GM12878 (cell line): Measurements from ENCODE around the gene LRP1. TPM values are rescaled to one million over a fixed set of nuclear protein-coding genes. Genes with fewer than 3 reads are reported as not detected.

Experiments used
- ATF3 ChIP-seq: IDR thresholded peaks from 2 replicates; pipeline ENCODE4 v1.6.1; 2011; ENCODE audit warnings: low read depth, mild to moderate bottlenecking, low read length, moderate library complexity, borderline replicate concordance; ENCODE audit errors: extremely low read depth
- BCLAF1 ChIP-seq: fragments of 450-650 bp; IDR thresholded peaks from 2 replicates; pipeline ENCODE4 v1.6.1; 2017; ENCODE audit warnings: antibody characterized with exemption, mild to moderate bottlenecking, moderate library complexity
- BMI1 ChIP-seq: fragments of 450-650 bp; IDR thresholded peaks from 2 replicates; pipeline ENCODE4 v1.6.1; 2016; ENCODE audit warnings: mild to moderate bottlenecking, moderate library complexity, borderline replicate concordance
- CBFB ChIP-seq: IDR thresholded peaks from 2 replicates; pipeline ENCODE4 v1.6.1; 2016; ENCODE audit warnings: antibody characterized with exemption, low read depth
- FOXK2 ChIP-seq: fragments of 450-650 bp; IDR thresholded peaks from 2 replicates; pipeline ENCODE4 v1.6.1; 2017; ENCODE audit warnings: mild to moderate bottlenecking, moderate library complexity
- NFYB ChIP-seq: IDR thresholded peaks from 2 replicates; pipeline ENCODE4 v1.6.1; 2011; ENCODE audit warnings: low read depth, mild to moderate bottlenecking, low read length, improper control_type of control experiment, moderate library complexity; ENCODE audit not compliant: insufficient read depth
- NR2F1 ChIP-seq: fragments of 450-650 bp; conservative IDR thresholded peaks from 2 replicates; pipeline ENCODE4 v1.6.1; 2017; ENCODE audit warnings: mild to moderate bottlenecking
- PBX3 ChIP-seq: IDR thresholded peaks from 2 replicates; pipeline ENCODE4 v1.6.1; 2011; ENCODE audit warnings: mild to moderate bottlenecking, low read depth, low read length, moderate library complexity; ENCODE audit not compliant: insufficient replicate concordance
- PML ChIP-seq: IDR thresholded peaks from 2 replicates; pipeline ENCODE4 v1.6.1; 2012; ENCODE audit warnings: low read length, inconsistent platforms
- POLR2A ChIP-seq: IDR thresholded peaks from 2 replicates; pipeline ENCODE4 v1.6.1; 2011; ENCODE audit warnings: low read depth, mild to moderate bottlenecking, low read length
- STAT1 ChIP-seq: fragments of 450-650 bp; conservative IDR thresholded peaks from 2 replicates; pipeline ENCODE4 v1.6.1; 2014; ENCODE audit warnings: antibody characterized with exemption, mild to moderate bottlenecking
- STAT3 ChIP-seq: IDR thresholded peaks from 2 replicates; pipeline ENCODE4 v1.6.1; 2011; ENCODE audit warnings: low read depth, low read length, improper control_type of control experiment
- SUPT20H ChIP-seq: IDR thresholded peaks from 2 replicates; pipeline ENCODE4 v1.6.1; 2011; ENCODE audit warnings: low read depth, mild to moderate bottlenecking, low read length, moderate library complexity, borderline replicate concordance; ENCODE audit not compliant: control insufficient read depth
- TARDBP ChIP-seq: IDR thresholded peaks from 2 replicates; pipeline ENCODE4 v1.6.1; 2016; ENCODE audit warnings: borderline replicate concordance
- TCF12 ChIP-seq: IDR thresholded peaks from 2 replicates; pipeline ENCODE4 v1.6.1; 2011; ENCODE audit warnings: low read depth, mild to moderate bottlenecking, low read length
- USF1 ChIP-seq: IDR thresholded peaks from 2 replicates; pipeline ENCODE4 v1.6.1; 2011; ENCODE audit warnings: borderline replicate concordance, low read depth, mild to moderate bottlenecking, moderate library complexity, mixed read lengths, low read length; ENCODE audit not compliant: insufficient read depth; ENCODE audit errors: extremely low read length
- ZBTB33 ChIP-seq: fragments of 450-650 bp; IDR thresholded peaks from 2 replicates; pipeline ENCODE4 v1.6.1; 2017; ENCODE audit warnings: mild to moderate bottlenecking
- ZBTB40 ChIP-seq: fragments of 450-650 bp; IDR thresholded peaks from 2 replicates; pipeline ENCODE4 v1.6.1; 2016; ENCODE audit warnings: mild to moderate bottlenecking, moderate library complexity, borderline replicate concordance
- ZNF622 ChIP-seq: fragments of 450-650 bp; IDR thresholded peaks from 2 replicates; pipeline ENCODE4 v1.6.1; 2017; ENCODE audit warnings: mild to moderate bottlenecking, inconsistent platforms
- polyA plus RNA-seq, 11 experiments: library from polyadenylated mRNA; depleted of rRNA in 4 of 11; unstranded in 6 of 11; stranded (reverse) in 5 of 11; fragments of >200 nt; fragmentation: Nextera tagmentation in 4 of 11; fragmentation: Illumina TruSeq in 1 of 11; extraction: Ambion mirVana in 4 of 11; extraction: Trizol in 1 of 11; gene quantifications; 1 replicate in 1 of 11; 2 replicates in 10 of 11; pipeline versions ENCODE4 v1.2.1 to v1.2.3, GENCODE V29; 2011 to 2016; ENCODE audit warnings: inconsistent platforms in 2 of 11, missing spikeins in 2 of 11, low read depth in 1 of 11
- total RNA-seq, 4 experiments: library from RNA; depleted of rRNA in 3 of 4; stranded (reverse); fragments of >200 nt in 3 of 4; fragmentation: Illumina TruSeq in 1 of 4; extraction: Trizol in 1 of 4; gene quantifications; 2 replicates each; pipeline versions ENCODE4 v1.2.1 to v1.2.3, GENCODE V29; 2013 to 2021

Gene LRP1
- total and polyA plus RNA-seq, 10 of the 15 experiments (the other 5 are each of a cell fraction or from before 2014, with no cell fraction given), result under 0.01 to 1.1 (median 0.20) TPM; not detected in 2

GRCh38 chr12:57238854-57239554, 110.7 kb downstream of the LRP1 start (continued):
- TF ChIP-seq FOXK2, result no peak
- TF ChIP-seq TARDBP, result no peak
- TF ChIP-seq SUPT20H, result no peak
- no peak for TF ChIP-seq STAT1
- TF ChIP-seq CBFB, result no peak
- TF ChIP-seq TCF12, result no peak
- no peak for TF ChIP-seq ZBTB40
- TF ChIP-seq ATF3, result peak; percentile 71; the same call in 1 of the 2 replicates
- TF ChIP-seq NR2F1, result peak; percentile 43; the same call in 1 of the 2 replicates
- TF ChIP-seq USF1, result no peak
- TF ChIP-seq BMI1, result no peak
- no peak for TF ChIP-seq BCLAF1
- TF ChIP-seq NFYB, result no peak
- TF ChIP-seq PBX3, result peak; percentile 48
- TF ChIP-seq PML, result no peak
- TF ChIP-seq ZNF622, result no peak
- peak; percentile 66; the same call in 1 of the 2 replicates for TF ChIP-seq POLR2A
- TF ChIP-seq STAT3, result no peak
- no peak for TF ChIP-seq ZBTB33
